Endothelial cell of umbilical vein (primary cell): ENCODE data around the gene MTCH2. TPM values are rescaled to one million over a fixed set of nuclear protein-coding genes. Genes with fewer than 3 reads are reported as not detected.

Experiments
- BruUV-seq: library from RNA; stranded (reverse); fragments of 400-500 nt; replicated peaks from 2 replicates; lab custom pipeline; 2021; lab: Mats Ljungman, UMichigan
- CTCF ChIA-PET: fragments of 300-600, 350-600 bp; sonication (Branson Sonifier 250); formaldehyde crosslinking; loops from one replicate; lab custom pipeline; 2021; ENCODE audit warnings: antibody characterized with exemption, inconsistent platforms; lab: Charles Lee
- POLR2A ChIA-PET: fragments of 300-600, 350-600 bp; sonication (Branson Sonifier 250); formaldehyde crosslinking; loops from one replicate; lab custom pipeline; 2021; ENCODE audit warnings: antibody characterized with exemption, inconsistent platforms; lab: Charles Lee
- DNase-seq: peaks from one replicate; pipeline ENCODE4 v3.0.0-alpha.2; 2011; ENCODE audit warnings: low read depth, low spot score
- FAIRE-seq: peaks from 2 replicates; lab custom pipeline; 2011; peaks lifted over from hg19 to GRCh38; lab: Jason Lieb, UNC
- H2AFZ ChIP-seq: 2 replicates; pipeline ENCODE4 v1.6.0; 2012; ENCODE audit warnings: low read depth, low read length, control low read depth, inconsistent platforms
- H3K27ac ChIP-seq: 2 replicates; pipeline ENCODE4 v1.5.1; 2011; ENCODE audit warnings: low read depth, mild to moderate bottlenecking, control low read depth, low read length, moderate library complexity; ENCODE audit not compliant: insufficient read depth
- H3K27me3 ChIP-seq, 2 experiments: 2 replicates each; pipeline versions ENCODE4 v1.6.0 to v1.6.1; 2011; ENCODE audit warnings: low read length in 2 of 2, mixed read lengths in 1 of 2; ENCODE audit not compliant: control insufficient read depth in 2 of 2, insufficient read depth in 2 of 2
- H3K36me3 ChIP-seq, 2 experiments: 2 replicates in 1 of 2; 3 replicates in 1 of 2; pipeline ENCODE4 v1.5.1; 2011; ENCODE audit warnings: low read length in 2 of 2, mild to moderate bottlenecking in 1 of 2, moderate library complexity in 1 of 2; ENCODE audit not compliant: control insufficient read depth in 2 of 2, insufficient read depth in 2 of 2; ENCODE audit errors: extremely low read depth in 1 of 2
- H3K4me1 ChIP-seq: 3 replicates; pipeline ENCODE4 v1.5.1; 2011; ENCODE audit warnings: mild to moderate bottlenecking, low read length; ENCODE audit not compliant: control insufficient read depth, insufficient read depth; ENCODE audit errors: extremely low read depth
- H3K4me2 ChIP-seq: 2 replicates; pipeline ENCODE4 v1.6.1; 2011; ENCODE audit warnings: low read length, control low read depth, mixed read lengths; ENCODE audit not compliant: insufficient read depth
- H3K4me3 ChIP-seq, 3 experiments: fragments of 200-600 bp in 1 of 3; sonication (generic), shearing (Covaris generic) in 1 of 3; replicated peaks in 1 of 3; 2 replicates each; pipeline ENCODE4 v1.5.1; 2011 to 2016; ENCODE audit warnings: control low read depth in 3 of 3, low read length in 3 of 3, mild to moderate bottlenecking in 2 of 3, inconsistent platforms in 1 of 3, low read depth in 1 of 3, moderate library complexity in 1 of 3; ENCODE audit not compliant: insufficient read depth in 1 of 3
- H3K79me2 ChIP-seq: 2 replicates; pipeline ENCODE4 v1.6.0; 2012; ENCODE audit warnings: low read length, inconsistent platforms; ENCODE audit not compliant: control insufficient read depth, insufficient read depth
- H3K9ac ChIP-seq: replicated peaks from 2 replicates; pipeline ENCODE3; 2011; ENCODE audit warnings: low read length, control low read depth; ENCODE audit not compliant: insufficient read depth; ENCODE audit errors: extremely low read depth
- H3K9me1 ChIP-seq: replicated peaks from 3 replicates; pipeline ENCODE4 v1.6.0; 2011; ENCODE audit warnings: mild to moderate bottlenecking, low read length; ENCODE audit not compliant: control insufficient read depth, insufficient read depth; ENCODE audit errors: extremely low read depth
- H3K9me3 ChIP-seq: replicated peaks from 2 replicates; pipeline ENCODE4 v1.5.1; 2012; ENCODE audit warnings: low read length, inconsistent platforms; ENCODE audit not compliant: control insufficient read depth, insufficient read depth
- H4K20me1 ChIP-seq: replicated peaks from 2 replicates; pipeline ENCODE3; 2011; ENCODE audit warnings: mild to moderate bottlenecking, low read length; ENCODE audit not compliant: control insufficient read depth, insufficient read depth; ENCODE audit errors: extremely low read depth
- EZH2 ChIP-seq: IDR thresholded peaks from 2 replicates; pipeline ENCODE4 v1.6.1; 2012; ENCODE audit warnings: borderline replicate concordance, low read depth, mild to moderate bottlenecking, moderate library complexity, low read length, inconsistent platforms; ENCODE audit not compliant: severe bottlenecking
- FOS ChIP-seq: IDR thresholded peaks from 2 replicates; pipeline ENCODE4 v1.6.1; 2011; ENCODE audit warnings: mild to moderate bottlenecking, low read length, moderate library complexity, borderline replicate concordance; ENCODE audit not compliant: insufficient read depth
- GATA2 ChIP-seq: IDR thresholded peaks from 2 replicates; pipeline ENCODE4 v1.7.0; 2011; ENCODE audit warnings: low read depth, mild to moderate bottlenecking, moderate library complexity, mixed read lengths, low read length; ENCODE audit not compliant: insufficient read length, insufficient read depth
- JUN ChIP-seq: IDR thresholded peaks from 2 replicates; pipeline ENCODE4 v1.6.1; 2011; ENCODE audit warnings: borderline replicate concordance, low read depth; ENCODE audit not compliant: insufficient read length, insufficient read depth
- MAX ChIP-seq: IDR thresholded peaks from 2 replicates; pipeline ENCODE4 v1.6.1; 2011; ENCODE audit not compliant: insufficient read depth, insufficient read length
- MYC ChIP-seq: IDR thresholded peaks from one replicate; pipeline ENCODE4 v1.6.1; 2011; ENCODE audit warnings: mild to moderate bottlenecking, low read depth, low read length
- POLR2A ChIP-seq: IDR thresholded peaks from 2 replicates; pipeline ENCODE4 v1.6.1; 2012; ENCODE audit warnings: low read depth, mild to moderate bottlenecking, control low read depth, low read length
- POLR2AphosphoS5 ChIP-seq: IDR thresholded peaks from 2 replicates; pipeline ENCODE4 v1.6.1; 2012; ENCODE audit warnings: low read depth, mild to moderate bottlenecking, control low read depth, low read length, moderate library complexity; ENCODE audit not compliant: insufficient read depth
- dilution Hi-C: fragments of 300-500 bp; cut with MboI; formaldehyde crosslinking; loops from one replicate; pipeline ENCODE4 v1.15.0; 2019; ENCODE audit warnings: low sequenced_read_pairs; ENCODE audit not compliant: extremely low pct_ligation_motif_present
- intact Hi-C: fragments of 100-400 bp; cut with micrococcal nuclease; formaldehyde crosslinking; loops from one replicate; pipeline ENCODE4 v1.10.0; 2022
- polyA plus RNA-seq, 4 experiments: library from polyadenylated mRNA; depleted of rRNA in 3 of 4; stranded (reverse) in 3 of 4; unstranded in 1 of 4; fragments of >200 nt; gene quantifications; 2 replicates each; pipeline versions ENCODE4 v1.2.1 to v1.2.3, GENCODE V29; 2011 to 2012; ENCODE audit warnings: missing spikeins in 1 of 4
- total RNA-seq: library from RNA; stranded (reverse); gene quantifications from 2 replicates; pipeline ENCODE4 v1.2.3, GENCODE V29; 2021
- TF ChIP-seq, protein P1 (sequence below), 2 donors: IDR thresholded peaks; 1 replicate in 1 of 2; 2 replicates in 1 of 2; pipeline ENCODE4 v1.5.1; 2011; ENCODE audit warnings: low read length in 2 of 2, mild to moderate bottlenecking in 2 of 2, moderate library complexity in 2 of 2, control low read depth in 1 of 2, inconsistent platforms in 1 of 2, low read depth in 1 of 2; ENCODE audit not compliant: insufficient read depth in 1 of 2; ENCODE audit errors: extremely low read depth in 1 of 2

The MTCH2 gene
- total and polyA plus RNA-seq, 2 donors (not counting 3 experiments of a cell fraction or from before 2014, with no cell fraction given), result 138 to 144 TPM

DNA sequence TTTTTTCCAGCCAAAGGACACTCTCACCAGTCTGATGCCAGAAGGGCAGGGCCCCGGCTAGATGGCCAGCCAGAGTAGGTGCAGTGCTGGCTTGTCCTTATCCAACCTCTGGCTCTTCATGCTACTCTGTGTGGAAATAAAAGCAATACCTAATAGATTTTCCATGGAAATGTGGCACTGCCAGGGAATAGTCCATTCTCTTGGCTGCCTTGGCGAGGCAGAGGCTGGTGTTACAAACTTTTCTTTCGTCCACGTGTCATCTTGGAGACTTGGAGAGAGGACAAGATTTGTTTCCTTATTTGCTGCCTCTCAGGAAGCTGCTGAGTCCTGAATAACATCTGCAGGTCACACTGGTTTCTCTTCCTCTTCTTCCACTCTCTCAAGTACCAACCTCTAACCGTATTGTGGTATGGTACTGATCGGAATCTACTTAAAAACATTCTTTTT, 31.0 kb downstream of the MTCH2 start:
- intact Hi-C loops, result no loop called here
- H3K27me3 ChIP-seq, result peaks cover 0 to 3% of the 10 kb centered on the region in 2 experiments
- CTCF ChIA-PET, result interaction anchor here (1.2 kb wide), 1 partner anchor 15 kb away, joined by 3 read pairs; no protein-coding TSS in a partner anchor
- H4K20me1 ChIP-seq, result no peaks in the 10 kb centered on the region
- no peak for TF ChIP-seq FOS
- no peak for TF ChIP-seq POLR2A
- TF ChIP-seq, protein P1, sequence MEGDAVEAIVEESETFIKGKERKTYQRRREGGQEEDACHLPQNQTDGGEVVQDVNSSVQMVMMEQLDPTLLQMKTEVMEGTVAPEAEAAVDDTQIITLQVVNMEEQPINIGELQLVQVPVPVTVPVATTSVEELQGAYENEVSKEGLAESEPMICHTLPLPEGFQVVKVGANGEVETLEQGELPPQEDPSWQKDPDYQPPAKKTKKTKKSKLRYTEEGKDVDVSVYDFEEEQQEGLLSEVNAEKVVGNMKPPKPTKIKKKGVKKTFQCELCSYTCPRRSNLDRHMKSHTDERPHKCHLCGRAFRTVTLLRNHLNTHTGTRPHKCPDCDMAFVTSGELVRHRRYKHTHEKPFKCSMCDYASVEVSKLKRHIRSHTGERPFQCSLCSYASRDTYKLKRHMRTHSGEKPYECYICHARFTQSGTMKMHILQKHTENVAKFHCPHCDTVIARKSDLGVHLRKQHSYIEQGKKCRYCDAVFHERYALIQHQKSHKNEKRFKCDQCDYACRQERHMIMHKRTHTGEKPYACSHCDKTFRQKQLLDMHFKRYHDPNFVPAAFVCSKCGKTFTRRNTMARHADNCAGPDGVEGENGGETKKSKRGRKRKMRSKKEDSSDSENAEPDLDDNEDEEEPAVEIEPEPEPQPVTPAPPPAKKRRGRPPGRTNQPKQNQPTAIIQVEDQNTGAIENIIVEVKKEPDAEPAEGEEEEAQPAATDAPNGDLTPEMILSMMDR (IDR thresholded peaks at IDR 0.05; ENCODE audit: extremely low read depth in 1 of 2, insufficient read depth in 1 of 2, low read depth in 1 of 2, low read length in 2 of 2), result no peak
- no peak for TF ChIP-seq MAX
- no peak for TF ChIP-seq POLR2AphosphoS5
- no peak for TF ChIP-seq MYC
- no peak for TF ChIP-seq GATA2
- TF ChIP-seq EZH2, result no peak
- TF ChIP-seq JUN, result no peak
- H3K4me3 ChIP-seq, result no peak overlapping the region
- no peak overlapping the region for H3K9ac ChIP-seq
- H2AFZ ChIP-seq, result no peak overlapping the region
- no peaks in the 10 kb centered on the region for H3K4me1 ChIP-seq
- DNase-seq (no peak), FAIRE-seq (no peak)
- no peaks in the 10 kb centered on the region for H3K9me3 ChIP-seq
- dilution Hi-C loops, result no loop called here
- no peak overlapping the region for H3K4me2 ChIP-seq
- no peaks in the 10 kb centered on the region for H3K36me3 ChIP-seq
- H3K79me2 ChIP-seq, result no peaks in the 10 kb centered on the region
- H3K27ac ChIP-seq, result no peak overlapping the region
- no peaks in the 10 kb centered on the region for H3K9me1 ChIP-seq
- POLR2A ChIA-PET, result no interaction called here
- BruUV-seq, result no TSS peak
